OCI-LY1 (cell line): ENCODE results near the gene TAAR2.

Experiments used
- EZH2 ChIP-seq: fragments of 200-600 bp; sonication (generic), shearing (Covaris generic); IDR thresholded peaks from 2 replicates; pipeline ENCODE4 v1.8.0; 2017; ENCODE audit warnings: borderline replicate concordance, mixed run types, mild to moderate bottlenecking, antibody characterized with exemption, low read length, moderate library complexity, mixed read lengths
- TF ChIP-seq, protein P1 (sequence below): fragments of 200-600 bp; sonication (generic), shearing (Covaris generic); IDR thresholded peaks from 2 replicates; pipeline ENCODE4 v1.5.1; 2017; ENCODE audit warnings: mild to moderate bottlenecking, antibody characterized with exemption, low read length, moderate library complexity, mixed read lengths

- TF ChIP-seq, protein P1, sequence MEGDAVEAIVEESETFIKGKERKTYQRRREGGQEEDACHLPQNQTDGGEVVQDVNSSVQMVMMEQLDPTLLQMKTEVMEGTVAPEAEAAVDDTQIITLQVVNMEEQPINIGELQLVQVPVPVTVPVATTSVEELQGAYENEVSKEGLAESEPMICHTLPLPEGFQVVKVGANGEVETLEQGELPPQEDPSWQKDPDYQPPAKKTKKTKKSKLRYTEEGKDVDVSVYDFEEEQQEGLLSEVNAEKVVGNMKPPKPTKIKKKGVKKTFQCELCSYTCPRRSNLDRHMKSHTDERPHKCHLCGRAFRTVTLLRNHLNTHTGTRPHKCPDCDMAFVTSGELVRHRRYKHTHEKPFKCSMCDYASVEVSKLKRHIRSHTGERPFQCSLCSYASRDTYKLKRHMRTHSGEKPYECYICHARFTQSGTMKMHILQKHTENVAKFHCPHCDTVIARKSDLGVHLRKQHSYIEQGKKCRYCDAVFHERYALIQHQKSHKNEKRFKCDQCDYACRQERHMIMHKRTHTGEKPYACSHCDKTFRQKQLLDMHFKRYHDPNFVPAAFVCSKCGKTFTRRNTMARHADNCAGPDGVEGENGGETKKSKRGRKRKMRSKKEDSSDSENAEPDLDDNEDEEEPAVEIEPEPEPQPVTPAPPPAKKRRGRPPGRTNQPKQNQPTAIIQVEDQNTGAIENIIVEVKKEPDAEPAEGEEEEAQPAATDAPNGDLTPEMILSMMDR, result no peak
- no peak for TF ChIP-seq EZH2
Measured at GRCh38 chr6:132651062-132651461, 27.0 kb upstream of the TAAR2 start.
